NCI-H146 treated with DMSO at 0.1 percent for 48 hours (cell line): ENCODE measurements around the gene EXOC6B.

Experiments
- DNase-seq: peaks from one replicate; lab custom pipeline; 2025; ENCODE audit not compliant: unreplicated experiment; lab: John Stamatoyannopoulos, UW

The EXOC6B gene

DNA sequence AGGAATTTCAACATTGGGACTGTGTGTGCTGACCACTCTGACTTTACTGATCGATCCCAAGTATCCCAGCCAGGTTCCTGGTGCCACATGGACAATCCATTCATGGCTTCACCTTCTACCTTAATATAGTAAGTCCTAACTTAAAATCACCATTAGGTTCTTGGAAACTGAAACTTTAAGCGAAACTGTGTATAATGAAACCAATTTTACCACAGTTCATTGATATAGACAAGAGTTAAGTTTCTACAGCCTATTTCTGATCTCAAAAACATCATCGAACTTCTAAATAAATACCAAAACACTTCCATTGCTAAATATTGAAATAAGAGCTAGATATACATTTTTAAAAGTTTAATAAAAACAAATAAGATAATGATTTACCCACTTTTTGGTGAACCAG, 4.4 kb upstream of the EXOC6B start:
- no peak for DNase-seq

GRCh38 chr2:72828840-72829507, 3.1 kb upstream of the EXOC6B start:
- DNase-seq: no peak

DNA sequence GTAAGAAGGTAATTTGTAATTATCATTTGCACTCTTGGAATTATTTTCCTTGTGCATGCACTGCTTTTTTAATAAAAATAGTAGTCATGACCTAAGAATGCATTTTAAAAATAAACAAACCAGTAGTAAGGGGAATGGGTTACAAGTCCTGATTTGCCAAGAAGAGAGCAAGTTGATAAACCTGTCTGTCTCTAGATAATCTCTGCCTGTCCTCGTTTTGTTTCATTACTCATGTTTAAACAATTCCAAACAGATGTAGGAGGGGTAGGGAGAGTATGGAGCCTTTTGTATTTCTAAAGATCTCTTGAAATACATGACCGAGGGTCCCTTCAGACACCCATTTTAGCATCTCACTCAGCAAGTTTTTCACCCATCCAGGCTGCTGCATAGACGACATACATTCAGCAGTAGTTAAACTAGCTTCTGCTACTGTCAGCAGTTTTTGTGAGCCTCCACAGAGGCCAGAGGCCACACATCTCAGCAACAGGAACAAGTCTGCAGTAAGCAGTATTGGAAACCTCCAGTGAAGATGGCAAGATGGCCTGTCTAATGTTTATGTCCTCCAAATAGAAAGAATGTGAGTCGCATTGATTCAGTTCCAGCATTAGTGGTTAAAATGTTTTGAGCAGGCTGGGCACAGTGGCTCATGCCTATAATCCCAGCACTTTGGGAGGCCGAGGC, 2.3 kb upstream of the EXOC6B start:
- no peak for DNase-seq

- no peak for DNase-seq
Measured at GRCh38 chr2:72827487-72827886, 1.7 kb upstream of the EXOC6B start.

GRCh38 chr2:72826156-72826477, 284 bp upstream of the EXOC6B start:
- DNase-seq: no peak

DNA sequence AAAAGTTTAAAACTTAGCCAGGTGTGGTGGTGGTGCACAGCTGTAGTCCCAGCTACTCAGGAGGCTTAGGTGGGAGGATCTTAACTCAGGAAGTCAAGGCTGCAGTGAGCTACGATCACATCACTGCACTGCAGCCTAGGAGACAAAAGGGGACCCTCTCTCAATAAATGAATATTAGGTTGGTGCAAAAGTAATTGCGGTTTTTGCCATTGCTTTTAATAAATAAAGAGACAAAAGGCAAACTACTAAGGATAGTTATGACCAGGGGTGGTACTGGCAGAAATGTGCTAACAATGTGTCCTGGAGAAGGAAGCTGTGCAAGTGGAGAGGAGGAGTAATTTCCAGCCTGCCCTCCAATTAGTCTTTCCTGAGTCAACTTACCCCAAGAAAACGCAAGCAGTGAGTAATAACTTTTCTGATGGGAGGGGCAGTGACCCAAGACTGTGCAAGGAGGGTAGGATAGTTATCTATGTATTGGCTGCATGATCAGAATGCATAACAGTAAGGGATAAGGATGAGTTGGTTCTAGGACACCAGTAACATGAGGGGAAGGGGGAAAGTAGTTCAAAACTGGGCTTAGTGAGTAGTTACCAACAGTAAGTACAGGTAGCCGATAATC, 1.5 kb downstream of the EXOC6B start:
- DNase-seq: no peak

GRCh38 chr2:72822794-72823193, 3.0 kb downstream of the EXOC6B start:
- DNase-seq: no peak

- no peak for DNase-seq
Measured at GRCh38 chr2:72821983-72822382, 3.9 kb downstream of the EXOC6B start.

- no peak for DNase-seq
Measured at GRCh38 chr2:72821118-72821517, 4.7 kb downstream of the EXOC6B start.

- no peak for DNase-seq
Measured at GRCh38 chr2:72819501-72819900, 6.3 kb downstream of the EXOC6B start.

DNA sequence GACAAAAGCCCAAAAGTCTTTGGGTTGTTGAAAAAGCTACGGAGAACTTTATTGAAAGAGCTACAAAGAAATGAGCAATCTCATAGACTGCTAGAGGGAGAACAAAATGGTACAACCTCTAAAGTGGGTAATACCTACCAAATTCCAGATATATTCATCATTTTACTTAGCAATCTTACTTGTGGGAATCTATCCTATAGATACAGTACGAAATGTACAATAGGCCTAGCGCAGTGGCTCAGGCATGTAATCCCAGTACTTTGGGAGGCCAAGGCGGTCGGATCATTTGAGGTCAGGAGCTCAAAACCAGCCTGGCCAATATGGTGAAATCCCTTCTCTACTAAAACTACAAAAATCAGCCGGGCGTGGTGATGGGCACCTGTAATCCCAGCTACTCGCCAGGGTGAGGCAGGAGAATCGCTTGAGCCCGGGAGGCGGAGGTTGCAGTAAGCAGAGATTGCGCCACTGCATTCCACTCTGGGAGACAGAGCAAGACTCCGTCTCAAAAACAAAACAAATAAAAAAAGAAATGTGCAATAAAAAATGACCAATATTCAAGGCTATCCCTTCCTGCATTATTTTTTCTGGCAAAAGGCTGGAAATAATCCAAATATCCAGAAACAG, 10.1 kb downstream of the EXOC6B start:
- no peak for DNase-seq

GRCh38 chr2:72813841-72814240, 12.0 kb downstream of the EXOC6B start:
- no peak for DNase-seq

- no peak for DNase-seq
Measured at GRCh38 chr2:72810165-72810564, 15.7 kb downstream of the EXOC6B start.

DNA sequence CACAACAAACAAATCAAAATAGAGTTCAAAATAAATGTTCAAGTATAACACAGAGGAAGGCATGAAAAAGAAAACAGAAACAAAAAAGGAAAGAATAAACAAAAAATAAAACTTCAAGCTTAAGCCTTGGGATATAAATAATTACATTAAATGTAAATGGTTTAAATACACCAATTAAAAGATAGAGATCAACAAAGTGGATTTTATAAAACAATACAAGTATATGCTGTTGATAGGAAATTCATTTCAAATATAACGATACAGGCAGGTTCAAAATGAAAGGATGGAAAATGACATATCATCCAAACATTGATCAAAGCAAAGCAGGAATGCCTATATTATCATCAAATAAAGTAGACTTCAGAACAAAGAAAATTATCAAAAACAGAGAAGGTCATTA, 16.7 kb downstream of the EXOC6B start:
- DNase-seq: no peak

GRCh38 chr2:72806280-72806945, 19.4 kb downstream of the EXOC6B start:
- no peak for DNase-seq

- DNase-seq: no peak
Measured at GRCh38 chr2:72803626-72804320, 22.1 kb downstream of the EXOC6B start.

DNA sequence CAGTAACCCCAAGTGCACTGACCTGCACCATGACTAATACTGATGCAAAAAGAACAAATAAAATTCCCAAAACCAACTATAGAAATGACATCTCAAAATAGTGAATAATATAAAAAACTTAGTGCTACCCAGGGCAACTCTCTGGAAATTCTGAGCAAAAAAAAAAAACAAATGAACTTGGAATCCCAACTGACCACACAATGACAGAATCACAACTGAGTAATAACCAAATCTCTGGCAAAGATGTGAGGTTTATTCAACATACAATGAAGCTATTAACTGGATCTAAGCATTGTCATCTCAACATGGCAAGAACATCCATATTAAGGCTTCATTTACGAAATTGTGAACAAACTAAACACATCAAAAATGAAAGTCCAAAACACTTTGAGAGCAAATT, 22.7 kb downstream of the EXOC6B start:
- no peak for DNase-seq

DNA sequence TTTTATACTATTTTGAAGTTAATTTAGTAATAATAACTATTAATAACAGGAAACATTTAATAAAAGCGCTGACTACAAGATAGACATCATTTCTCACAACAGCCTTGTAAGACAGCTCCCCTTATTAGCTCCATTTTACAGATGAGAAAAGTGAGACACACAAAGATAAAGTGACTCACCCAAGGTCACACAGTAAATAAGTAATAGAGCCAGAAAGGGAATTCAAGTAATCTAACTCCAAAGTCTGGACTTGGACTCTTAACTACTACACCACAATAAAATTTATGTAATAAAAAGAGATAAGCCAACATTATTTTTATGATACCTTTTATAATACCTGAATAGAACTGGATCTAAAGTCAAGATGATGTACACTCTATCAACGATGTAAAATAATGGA, 25.3 kb downstream of the EXOC6B start:
- no peak for DNase-seq

GRCh38 chr2:72797740-72798139, 28.1 kb downstream of the EXOC6B start:
- DNase-seq: no peak

GRCh38 chr2:72796766-72797165, 29.1 kb downstream of the EXOC6B start:
- DNase-seq: no peak

DNA sequence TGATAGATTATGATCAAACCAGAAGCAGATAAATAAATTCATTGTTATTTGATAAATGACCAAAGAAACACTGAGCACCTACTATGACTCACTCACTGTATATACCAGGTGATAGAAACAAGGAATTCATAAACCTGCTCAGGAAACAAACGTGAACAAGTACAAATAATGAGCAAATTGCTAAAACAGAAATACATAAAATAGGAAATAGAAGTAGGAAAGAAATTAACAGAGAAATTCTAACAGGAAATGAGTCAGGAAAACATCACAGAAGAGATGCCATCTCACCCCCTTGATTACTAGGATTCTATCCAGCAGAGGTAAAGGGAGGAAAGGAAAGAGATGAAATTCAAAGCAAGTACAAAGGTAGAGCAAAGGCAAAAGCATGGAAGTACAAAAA, 31.3 kb downstream of the EXOC6B start:
- DNase-seq: no peak
